GM06990 (cell line): ENCODE data around the gene CCDC85C.

Experiments used
- DNase-seq: peaks from one replicate; pipeline ENCODE4 v3.0.0-alpha.2; 2011; ENCODE audit not compliant: insufficient read length; ENCODE audit errors: extremely low read depth
- H3K27me3 ChIP-seq: replicated peaks from 2 replicates; pipeline ENCODE4 v1.6.0; 2011; ENCODE audit warnings: low read length; ENCODE audit not compliant: control insufficient read depth, insufficient read depth
- H3K36me3 ChIP-seq: 2 replicates; pipeline ENCODE4 v1.5.1; 2011; ENCODE audit warnings: low read length; ENCODE audit not compliant: control insufficient read depth, insufficient read depth
- H3K4me3 ChIP-seq: replicated peaks from 2 replicates; pipeline ENCODE4 v1.5.1; 2011; ENCODE audit warnings: low read depth, mild to moderate bottlenecking, control low read depth, low read length
- TF ChIP-seq, protein P1 (sequence below): IDR thresholded peaks from 2 replicates; pipeline ENCODE4 v1.5.1; 2011; ENCODE audit warnings: low read length, control low read depth, mild to moderate bottlenecking, inconsistent platforms; ENCODE audit not compliant: insufficient read depth, poor library complexity, severe bottlenecking

CCDC85C gene

DNA sequence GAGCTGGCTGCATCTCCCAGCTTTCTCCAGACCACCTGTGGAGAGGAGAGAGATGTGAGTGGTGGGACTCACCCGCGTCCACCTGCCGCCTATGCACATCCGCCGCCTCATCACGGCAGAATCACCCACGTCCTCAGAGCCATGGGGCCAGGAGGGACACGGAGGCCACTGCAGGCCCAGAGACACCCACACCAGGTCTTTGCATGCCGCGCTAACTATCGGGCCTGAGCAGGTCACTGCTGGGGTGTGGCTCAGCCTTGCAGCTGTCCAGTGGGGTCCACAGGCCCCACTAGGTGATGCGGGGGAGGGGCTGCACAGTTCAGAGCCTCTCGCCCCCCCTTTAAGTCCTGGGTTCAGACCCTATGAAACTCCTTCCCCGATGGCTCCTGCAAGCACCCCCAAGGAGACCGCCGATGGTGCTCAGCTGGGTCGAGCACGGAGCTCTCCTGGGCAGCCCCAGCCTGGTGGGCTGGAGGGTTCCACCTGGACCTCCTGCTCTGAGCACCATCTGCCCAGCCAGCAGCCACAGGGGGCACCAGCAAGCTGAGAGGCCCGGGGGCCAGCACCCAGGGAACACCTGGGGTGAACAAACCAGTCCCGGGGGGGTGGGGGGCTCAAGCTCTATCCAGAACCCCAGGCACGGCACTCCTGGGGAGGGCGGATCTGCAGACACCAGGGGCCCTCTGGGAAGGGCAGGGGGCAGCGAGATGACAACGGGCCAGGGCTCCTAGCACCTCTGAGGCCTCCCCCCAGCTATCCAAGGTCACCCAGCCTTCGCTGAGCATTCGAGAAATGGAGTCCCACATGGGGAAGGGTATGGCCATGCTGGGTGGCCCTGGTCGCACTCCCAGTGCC, 88.5 kb downstream of the CCDC85C start:
- no peak overlapping the region for H3K4me3 ChIP-seq
- H3K27me3 ChIP-seq, result no peaks in the 10 kb centered on the region
- no peak for DNase-seq
- H3K36me3 ChIP-seq, result peaks cover 4% of the 10 kb centered on the region
- TF ChIP-seq, protein P1, sequence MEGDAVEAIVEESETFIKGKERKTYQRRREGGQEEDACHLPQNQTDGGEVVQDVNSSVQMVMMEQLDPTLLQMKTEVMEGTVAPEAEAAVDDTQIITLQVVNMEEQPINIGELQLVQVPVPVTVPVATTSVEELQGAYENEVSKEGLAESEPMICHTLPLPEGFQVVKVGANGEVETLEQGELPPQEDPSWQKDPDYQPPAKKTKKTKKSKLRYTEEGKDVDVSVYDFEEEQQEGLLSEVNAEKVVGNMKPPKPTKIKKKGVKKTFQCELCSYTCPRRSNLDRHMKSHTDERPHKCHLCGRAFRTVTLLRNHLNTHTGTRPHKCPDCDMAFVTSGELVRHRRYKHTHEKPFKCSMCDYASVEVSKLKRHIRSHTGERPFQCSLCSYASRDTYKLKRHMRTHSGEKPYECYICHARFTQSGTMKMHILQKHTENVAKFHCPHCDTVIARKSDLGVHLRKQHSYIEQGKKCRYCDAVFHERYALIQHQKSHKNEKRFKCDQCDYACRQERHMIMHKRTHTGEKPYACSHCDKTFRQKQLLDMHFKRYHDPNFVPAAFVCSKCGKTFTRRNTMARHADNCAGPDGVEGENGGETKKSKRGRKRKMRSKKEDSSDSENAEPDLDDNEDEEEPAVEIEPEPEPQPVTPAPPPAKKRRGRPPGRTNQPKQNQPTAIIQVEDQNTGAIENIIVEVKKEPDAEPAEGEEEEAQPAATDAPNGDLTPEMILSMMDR, result no peak

- no peak overlapping the region for H3K4me3 ChIP-seq
- DNase-seq, result no peak
- H3K27me3 ChIP-seq, result no peaks in the 10 kb centered on the region
- TF ChIP-seq, protein P1, result no peak
- peaks cover 6% of the 10 kb centered on the region for H3K36me3 ChIP-seq
These were observed 89.3 kb downstream of the CCDC85C start for GRCh38 chr14:99514552-99515300.

- TF ChIP-seq, protein P1, result no peak
- Histone ChIP-seq H3K27me3 (no peaks in the 10 kb centered on the region), H3K4me3 (no peak overlapping the region), H3K36me3 (peaks cover 10% of the 10 kb centered on the region)
- no peak for DNase-seq
These were observed 90.0 kb downstream of the CCDC85C start for GRCh38 chr14:99513946-99514551.

GRCh38 chr14:99513183-99513694, 90.8 kb downstream of the CCDC85C start:
- TF ChIP-seq, protein P1, result no peak
- Histone ChIP-seq H3K27me3 (no peaks in the 10 kb centered on the region), H3K4me3 (no peak overlapping the region), H3K36me3 (peaks cover 16% of the 10 kb centered on the region)
- DNase-seq, result no peak

DNA sequence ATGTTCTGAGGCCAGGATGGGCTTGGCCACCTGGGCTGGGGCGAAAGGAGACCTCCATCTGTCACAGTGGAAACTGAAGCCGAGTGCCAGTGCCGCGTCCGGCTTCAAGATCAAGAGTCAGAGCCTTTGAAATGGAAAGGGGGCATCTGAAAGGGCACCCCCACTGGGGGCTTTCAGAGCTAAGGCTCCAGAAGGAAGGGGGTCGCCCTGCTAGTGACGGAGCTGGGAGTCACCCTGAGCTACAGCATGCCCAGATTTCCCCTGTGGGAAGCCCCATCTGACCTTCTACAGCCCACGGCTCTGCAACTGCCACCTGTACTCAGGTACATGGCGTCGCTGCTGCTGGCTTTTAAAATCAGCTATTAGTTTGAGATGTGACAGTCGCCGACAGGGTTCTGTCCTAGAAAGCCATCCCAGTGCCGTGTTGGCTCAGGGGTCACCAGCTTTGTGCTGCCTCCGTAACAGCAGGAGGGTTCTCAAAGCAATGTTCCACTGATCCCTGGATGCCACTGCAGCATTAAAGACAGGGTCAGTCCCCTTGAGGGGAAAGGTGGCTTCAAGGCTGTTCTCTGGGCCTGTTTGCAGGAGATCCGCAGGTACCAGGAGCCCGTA, 91.3 kb downstream of the CCDC85C start:
- peaks cover 21% of the 10 kb centered on the region for H3K36me3 ChIP-seq
- TF ChIP-seq, protein P1, result no peak
- no peak overlapping the region for H3K4me3 ChIP-seq
- no peaks in the 10 kb centered on the region for H3K27me3 ChIP-seq
- DNase-seq, result no peak
